ENCODE measurements around the gene HSD17B14. TPM values are rescaled to one million over a fixed set of nuclear protein-coding genes. Genes with fewer than 3 reads are reported as not detected.

Gene HSD17B14
- total and polyA plus RNA-seq, 2 of the 8 experiments (the other 6 are each of a cell fraction or from before 2014, with no cell fraction given): 8.4 to 25.5 TPM

- TF ChIP-seq USF2 (IDR thresholded peaks at IDR 0.05; ENCODE audit: low read length) (no peak), GABPA (IDR thresholded peaks at IDR 0.05; ENCODE audit: borderline replicate concordance, insufficient read depth, low read length) (no peak), CHD1 (IDR thresholded peaks at IDR 0.05; ENCODE audit: low read depth, low read length) (no peak), E2F6 (IDR thresholded peaks at IDR 0.05) (no peak), TAF1 (IDR thresholded peaks at IDR 0.05; ENCODE audit: low read depth, low read length) (no peak), TEAD4 (IDR thresholded peaks at IDR 0.05; ENCODE audit: low read depth, low read length) (no peak)
Observed at GRCh38 chr19:48853483-48853882, 17.2 kb upstream of the HSD17B14 start (continued).

Data from H1 (cell line).